ENCODE measurements around the gene SSC5D.

DNA sequence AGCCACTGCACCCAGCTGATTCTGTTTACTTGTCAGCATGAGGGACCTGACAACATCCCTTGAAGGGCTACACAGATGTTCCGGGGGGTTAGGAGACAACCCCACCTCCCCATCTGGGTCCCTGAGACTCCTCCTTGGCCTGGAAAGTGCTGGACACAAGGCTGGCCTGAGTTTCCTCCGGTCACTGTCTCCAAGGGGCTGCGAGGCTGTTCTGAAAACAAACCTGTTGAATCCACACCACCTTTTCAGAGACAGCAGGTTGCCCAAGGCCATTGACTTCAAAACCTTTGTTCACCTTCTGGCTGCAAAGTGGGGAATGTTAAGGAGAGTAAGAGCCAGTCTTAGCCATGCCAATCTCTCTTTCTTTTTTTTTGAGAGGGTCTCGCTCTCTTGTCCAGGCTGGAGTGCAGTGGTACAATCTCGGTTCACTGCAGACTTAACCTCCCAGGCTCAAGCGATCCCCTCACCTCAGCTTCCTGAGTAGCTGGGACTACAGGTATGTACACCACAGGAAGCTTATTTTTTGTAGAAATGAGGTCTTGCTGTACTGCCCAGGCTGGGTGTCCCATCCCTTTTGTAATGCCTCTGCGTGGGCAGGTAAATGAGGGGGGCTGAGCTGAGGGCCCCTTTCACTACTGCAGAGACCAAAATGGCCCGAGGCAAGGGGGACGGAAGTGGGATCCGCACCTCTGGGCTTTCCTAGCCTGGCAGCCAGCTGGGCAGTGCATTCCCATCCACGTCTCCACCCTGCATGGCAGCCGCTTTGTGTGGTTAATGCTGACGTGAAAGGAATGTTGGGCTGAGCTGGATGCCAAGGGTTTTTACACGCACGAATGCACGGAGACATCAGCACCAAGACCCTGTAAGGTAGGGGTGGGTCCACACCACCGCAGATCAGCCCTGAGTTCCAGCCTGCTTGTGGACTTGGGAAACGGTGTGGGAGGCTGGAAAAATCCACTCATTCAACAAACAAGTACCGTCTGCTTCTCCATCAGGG lies 13.7 kb upstream of the SSC5D start:
- TF ChIP-seq, protein P1, sequence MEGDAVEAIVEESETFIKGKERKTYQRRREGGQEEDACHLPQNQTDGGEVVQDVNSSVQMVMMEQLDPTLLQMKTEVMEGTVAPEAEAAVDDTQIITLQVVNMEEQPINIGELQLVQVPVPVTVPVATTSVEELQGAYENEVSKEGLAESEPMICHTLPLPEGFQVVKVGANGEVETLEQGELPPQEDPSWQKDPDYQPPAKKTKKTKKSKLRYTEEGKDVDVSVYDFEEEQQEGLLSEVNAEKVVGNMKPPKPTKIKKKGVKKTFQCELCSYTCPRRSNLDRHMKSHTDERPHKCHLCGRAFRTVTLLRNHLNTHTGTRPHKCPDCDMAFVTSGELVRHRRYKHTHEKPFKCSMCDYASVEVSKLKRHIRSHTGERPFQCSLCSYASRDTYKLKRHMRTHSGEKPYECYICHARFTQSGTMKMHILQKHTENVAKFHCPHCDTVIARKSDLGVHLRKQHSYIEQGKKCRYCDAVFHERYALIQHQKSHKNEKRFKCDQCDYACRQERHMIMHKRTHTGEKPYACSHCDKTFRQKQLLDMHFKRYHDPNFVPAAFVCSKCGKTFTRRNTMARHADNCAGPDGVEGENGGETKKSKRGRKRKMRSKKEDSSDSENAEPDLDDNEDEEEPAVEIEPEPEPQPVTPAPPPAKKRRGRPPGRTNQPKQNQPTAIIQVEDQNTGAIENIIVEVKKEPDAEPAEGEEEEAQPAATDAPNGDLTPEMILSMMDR (conservative IDR thresholded peaks at IDR 0.05 in 1 of 2, IDR thresholded peaks at IDR 0.05 in 1 of 2; ENCODE audit: low read depth in 1 of 2, low read length in 2 of 2): no peak
- no peak for TF ChIP-seq EZH2 (IDR thresholded peaks at IDR 0.05; ENCODE audit: low read length, missing control alignments)

Data from fibroblast of lung (primary cell).